GM20431 (cell line): ENCODE data around the gene ACIN1.
"Not testable (repeated sequence)": the region's sequence is repeated elsewhere in the genome, so short reads cannot be mapped to it uniquely, and the experiment has no call there.

Experiments used
- in situ Hi-C: fragments of 300-500 bp; cut with MseI, MboI; formaldehyde crosslinking; loops from one replicate; pipeline ENCODE4 v1.15.0; 2020; ENCODE audit warnings: low sequenced_read_pairs; ENCODE audit not compliant: unreplicated experiment

Gene ACIN1

DNA sequence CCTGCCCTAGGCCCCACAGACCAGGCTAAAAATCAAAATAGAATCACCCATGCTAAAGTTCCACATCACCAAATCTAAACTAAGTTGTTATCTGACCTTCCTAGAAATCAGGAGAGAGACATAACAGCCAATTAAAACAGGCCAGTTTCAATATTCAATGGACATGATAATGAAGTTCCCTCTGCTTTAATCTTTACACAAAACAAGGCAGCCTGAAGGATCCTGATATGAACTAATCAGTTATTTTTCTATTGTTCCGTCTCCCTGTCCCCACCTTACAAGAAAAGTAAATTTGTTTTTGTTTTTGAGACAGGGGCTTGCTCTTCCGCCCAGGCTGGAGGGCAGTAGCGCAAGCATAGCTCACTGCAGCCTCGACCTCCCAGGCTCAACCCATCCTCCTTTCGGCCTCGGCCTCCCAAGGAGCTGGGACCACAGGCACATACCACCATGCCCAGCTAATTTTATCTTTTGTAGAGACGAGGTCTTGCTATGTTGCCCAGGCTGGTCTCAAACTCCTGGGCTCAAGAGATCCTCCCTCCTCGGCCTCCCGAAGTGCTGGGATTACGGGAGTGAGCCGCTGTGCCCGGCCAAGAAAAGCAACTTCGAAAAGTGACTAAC is 29.5 kb upstream of the ACIN1 start:
- in situ Hi-C loops, result no loop called here

GRCh38 chr14:23123419-23123818 is 28.5 kb upstream of the ACIN1 start:
- in situ Hi-C loops, result no loop called here

DNA sequence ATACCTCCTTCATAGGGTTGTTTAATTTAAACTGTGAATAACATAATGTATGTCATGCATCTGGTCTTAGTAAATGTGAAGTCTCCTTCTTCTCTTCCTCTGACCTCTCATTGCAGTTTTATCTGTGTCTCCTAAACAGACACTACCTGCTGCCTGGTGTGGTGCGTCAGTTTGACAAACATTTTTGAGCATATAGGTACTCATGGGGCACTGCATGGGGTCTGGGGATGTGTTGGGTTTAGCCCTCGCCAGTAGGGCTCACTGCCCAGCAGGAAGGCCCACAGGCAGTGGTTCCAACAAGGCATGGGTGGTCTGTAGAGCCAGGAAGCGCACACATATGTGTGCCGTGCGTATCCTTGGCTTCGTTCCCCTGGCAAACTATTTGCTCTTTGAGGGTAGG is 27.1 kb upstream of the ACIN1 start:
- in situ Hi-C loops, result no loop called here

- in situ Hi-C loops, result no loop called here
Observed at GRCh38 chr14:23121361-23121771, 26.4 kb upstream of the ACIN1 start.

DNA sequence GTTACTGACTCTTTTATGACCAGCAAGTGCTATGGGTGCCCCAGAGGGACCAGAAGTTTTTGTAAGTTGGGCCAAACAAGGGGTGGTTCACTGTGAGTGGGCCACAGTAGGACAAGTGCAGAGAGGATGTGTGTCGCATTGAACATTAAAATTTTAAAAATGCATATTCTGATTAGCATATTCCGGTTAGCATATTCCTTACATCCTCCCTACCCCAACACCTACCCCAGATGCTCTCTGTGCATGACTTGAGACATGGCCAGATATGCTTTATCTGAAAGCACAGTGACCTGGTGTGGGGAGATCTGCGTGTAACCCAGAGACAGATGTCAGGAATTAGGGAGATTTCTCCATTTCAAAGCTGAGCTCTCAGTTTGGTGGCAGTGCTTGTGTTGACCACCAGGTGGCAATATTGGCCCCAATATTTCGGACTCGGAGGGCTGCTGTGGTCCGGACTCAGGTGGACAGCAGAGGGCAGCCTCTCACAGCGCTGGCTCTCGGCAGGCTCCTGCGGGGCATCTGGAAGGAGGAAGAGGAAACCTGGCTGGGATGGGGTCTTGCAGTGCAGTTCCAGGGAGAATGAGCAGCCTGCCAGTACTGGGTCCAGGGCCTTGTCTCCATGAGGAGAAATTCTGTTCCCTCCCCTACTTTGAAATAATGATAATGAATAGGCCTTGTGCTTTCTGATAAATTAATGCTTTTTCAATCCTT is 25.8 kb upstream of the ACIN1 start:
- in situ Hi-C loops, result no loop called here

- in situ Hi-C loops, result no loop called here
Observed at GRCh38 chr14:23119363-23120327, 24.7 kb upstream of the ACIN1 start.

DNA sequence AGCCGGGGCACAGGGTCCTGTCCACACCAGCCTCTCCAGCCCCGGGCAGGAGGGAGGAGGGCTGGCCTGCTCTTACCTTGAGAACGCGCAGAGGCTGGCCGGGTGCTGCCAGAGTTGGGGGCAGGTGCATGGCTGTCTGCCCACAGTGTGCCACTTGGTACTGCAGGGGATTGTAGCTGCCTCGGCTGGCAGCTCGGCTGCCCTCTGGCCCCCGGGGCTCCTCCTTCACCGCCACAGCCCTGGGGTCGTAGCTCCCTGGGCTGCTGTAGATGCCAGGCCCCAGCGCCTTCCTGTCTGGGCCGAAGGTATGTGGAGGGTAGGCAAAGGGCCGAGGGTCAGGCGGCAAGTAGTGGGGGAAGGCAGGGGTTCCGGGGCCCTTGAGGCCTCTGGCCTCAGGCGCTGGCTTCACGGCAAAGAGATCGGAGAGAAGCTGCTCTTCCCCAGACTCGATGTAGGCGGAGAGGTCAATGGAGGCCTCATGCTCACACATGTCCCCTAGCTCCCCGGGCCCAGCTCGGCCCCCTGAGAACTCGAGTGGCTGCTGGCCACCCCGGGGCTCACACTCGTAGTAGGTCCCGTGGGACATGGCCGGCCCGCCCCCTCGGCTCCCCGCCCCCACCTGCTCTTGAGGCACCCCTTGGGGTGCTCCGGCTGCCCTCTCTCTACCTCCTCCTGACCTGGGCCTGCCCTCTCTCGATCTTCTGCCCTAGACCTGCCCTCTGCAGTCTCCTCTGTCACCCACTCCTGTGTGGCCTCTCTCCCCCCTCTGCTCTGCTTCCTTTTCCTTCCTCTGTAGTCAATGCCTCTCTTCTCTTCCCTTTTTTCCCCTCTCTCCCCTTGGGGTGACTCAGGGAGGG is 23.8 kb upstream of the ACIN1 start, which contains the start of gene CEBPE:
Gene CEBPE, minus strand, starts transcription at position 750 of the 857 bp plus-strand sequence. Its CDS starts 164 bp downstream, at position 586.
- in situ Hi-C loops, result no loop called here

DNA sequence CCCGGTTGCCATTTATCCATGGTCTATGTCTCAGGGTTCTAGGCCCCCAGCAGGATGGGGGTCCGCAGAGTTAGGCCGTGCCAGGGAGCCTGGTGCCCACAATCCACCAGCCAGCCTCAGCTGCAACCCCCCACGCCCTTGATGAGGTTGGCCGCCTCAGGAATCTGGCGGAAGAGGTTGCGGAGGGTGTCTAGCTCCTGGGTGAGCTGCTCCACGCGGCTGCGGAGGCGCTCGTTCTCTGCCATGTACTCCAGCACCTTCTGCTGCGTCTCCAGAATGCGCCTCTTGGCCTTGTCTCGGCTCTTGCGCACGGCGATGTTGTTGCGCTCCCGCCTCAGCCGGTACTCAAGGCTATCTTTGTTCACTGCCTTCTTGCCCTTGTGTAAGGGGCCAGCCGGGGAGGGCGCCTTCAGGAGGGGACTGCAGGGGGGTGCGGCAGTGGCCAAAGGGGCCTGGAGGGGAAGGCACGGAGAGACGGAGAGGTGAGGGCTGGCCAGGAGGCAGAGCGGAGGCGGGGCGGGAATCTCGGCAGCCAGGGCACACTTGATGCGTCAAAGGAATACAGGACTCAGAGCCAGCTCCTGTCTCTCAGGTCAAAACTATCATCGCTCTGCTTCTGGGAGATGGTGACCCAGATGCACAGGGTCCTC is 22.6 kb upstream of the ACIN1 start:
- in situ Hi-C loops, result no loop called here

GRCh38 chr14:23115918-23116317 is 21.0 kb upstream of the ACIN1 start:
- in situ Hi-C loops, result no loop called here

DNA sequence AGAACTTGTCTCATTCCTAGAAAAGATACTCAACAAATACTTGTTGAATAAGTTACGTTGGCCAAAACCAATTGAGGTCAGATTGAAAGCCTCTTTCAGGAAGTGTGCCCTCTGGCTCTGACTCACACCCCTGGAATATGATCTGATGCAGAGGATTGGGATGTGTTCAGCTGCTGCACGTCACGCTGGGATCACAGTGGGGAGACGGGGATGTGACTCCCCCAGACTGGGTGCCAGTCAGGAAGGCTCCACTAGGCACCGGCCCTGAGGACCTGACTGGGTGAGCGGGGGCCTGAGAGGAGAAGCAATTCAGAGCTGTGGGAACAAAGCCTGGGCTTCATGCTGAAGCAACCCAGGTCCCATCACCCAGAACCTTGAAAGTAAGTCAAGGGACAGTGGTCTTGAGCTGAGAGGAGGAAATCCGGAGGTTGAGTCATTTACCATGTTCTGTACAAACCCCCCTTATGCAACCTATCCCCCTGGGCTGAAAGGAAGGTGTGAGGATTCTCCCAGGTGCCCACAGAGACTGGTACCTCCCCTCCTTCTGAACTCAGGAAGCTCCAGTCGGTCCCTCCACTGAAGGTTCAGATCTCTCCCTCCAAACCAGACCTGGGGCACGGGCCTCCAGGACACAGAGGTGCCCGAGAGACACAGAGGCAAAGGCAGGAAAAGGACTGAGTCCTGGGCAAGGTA is 20.2 kb upstream of the ACIN1 start:
- in situ Hi-C loops, result no loop called here

DNA sequence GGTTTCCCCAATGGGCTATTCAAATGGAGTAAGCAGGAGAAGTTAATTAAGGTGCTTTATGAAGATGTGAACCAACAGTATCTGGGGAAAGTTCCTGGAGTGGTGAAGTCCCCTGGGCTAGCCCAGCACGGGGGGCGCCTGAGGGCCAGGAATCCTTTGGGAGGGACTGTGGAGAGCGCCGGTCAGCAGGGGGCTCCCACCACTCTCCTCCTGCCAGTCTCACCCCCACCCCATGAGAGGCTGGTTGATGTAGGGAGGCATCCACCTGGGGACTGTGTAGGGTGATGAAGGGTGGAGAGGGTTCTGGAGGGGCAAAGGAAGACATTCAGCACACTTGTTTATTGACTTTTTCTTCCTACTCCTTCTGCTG is 19.7 kb upstream of the ACIN1 start:
- in situ Hi-C loops, result no loop called here

DNA sequence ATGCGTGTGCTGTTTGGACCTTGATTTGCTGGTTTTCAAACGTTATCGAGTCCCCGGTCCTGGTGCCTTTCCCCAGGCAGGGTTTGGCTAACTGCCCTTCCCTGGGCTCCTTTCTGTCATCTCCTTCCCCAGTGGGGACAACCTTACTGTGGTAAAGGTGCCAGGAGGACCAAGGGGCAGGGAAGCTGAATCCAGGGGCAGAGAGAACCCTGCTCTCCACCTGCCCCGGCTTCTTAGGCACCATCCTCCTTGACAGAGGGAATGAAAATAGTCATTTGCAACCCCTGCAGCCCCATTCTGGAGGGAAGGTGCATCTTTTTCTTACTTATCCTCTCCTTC is 19.2 kb upstream of the ACIN1 start:
- in situ Hi-C loops, result no loop called here

DNA sequence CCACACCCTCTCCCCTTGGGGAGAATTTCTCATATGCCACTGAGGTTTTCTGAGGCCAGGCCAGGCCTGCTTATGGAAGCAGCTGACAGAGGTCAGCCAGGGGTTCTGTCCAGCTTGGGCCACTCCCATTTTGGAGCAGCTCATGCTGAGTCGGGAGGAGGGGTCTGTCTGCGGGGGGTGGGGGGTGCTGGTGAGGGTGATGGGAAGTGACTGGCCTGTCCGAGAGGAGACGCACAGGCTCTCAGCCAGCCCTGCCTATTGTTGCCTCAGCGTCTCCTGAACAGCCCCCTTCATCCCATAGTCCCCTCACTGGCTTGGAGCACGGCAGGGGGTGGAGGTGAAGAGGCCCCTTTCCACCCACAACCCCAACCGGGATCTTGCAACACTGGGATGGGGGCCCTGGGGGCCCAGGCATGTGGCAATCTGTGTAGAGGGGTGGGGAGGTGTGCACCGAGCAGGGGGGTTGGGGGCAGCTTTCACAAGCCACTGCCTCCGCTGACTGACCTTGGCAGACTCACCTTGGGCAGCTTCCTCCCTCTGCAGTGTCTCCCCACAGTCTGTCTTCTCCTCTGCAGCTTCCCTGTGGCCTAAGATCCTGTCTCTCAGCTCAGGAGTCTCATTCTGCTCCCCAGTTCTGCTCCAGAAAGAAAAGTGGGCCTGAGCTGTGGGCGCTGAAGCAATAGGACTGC is 18.6 kb upstream of the ACIN1 start:
- in situ Hi-C loops, result no loop called here

DNA sequence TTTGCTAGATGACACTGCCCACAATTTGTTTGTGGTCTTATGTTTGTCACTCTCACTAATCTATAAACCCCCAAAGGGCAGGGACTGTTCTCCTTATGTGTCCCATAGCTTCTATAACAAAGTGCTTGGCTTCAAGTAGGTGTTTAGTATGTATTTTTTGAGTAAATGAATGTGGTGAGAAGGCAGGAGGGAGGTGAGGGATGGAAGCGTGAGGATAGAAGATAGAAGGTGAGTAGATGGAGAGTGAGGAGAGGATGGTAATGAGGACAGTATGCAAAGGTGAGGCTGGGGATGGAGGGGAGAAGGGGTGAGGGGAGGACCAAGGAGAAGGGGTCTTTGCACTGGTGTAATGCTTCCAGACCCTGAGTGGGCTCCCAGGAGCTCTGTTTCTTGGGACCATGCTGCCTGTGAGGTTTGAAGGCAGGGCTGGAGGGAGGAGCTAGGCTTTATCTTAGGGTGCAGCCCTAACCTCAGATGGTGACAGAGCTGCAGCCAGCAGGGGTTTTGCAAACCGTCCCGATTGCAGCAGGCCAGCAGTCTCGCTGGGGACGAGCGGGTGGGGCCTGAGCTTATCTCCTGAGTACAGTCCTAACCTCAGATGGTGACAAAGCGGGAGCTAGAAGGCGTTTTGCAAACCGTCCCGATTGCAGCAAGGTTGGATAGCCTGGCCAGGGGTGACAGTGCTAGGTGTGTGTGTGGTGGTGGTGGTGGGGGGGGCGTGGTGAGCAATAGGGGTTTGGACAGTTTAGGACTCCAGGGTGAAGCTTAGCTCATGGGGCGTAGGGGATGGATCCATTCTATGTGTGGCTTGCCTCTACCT is 17.6 kb upstream of the ACIN1 start:
- in situ Hi-C loops, result no loop called here

DNA sequence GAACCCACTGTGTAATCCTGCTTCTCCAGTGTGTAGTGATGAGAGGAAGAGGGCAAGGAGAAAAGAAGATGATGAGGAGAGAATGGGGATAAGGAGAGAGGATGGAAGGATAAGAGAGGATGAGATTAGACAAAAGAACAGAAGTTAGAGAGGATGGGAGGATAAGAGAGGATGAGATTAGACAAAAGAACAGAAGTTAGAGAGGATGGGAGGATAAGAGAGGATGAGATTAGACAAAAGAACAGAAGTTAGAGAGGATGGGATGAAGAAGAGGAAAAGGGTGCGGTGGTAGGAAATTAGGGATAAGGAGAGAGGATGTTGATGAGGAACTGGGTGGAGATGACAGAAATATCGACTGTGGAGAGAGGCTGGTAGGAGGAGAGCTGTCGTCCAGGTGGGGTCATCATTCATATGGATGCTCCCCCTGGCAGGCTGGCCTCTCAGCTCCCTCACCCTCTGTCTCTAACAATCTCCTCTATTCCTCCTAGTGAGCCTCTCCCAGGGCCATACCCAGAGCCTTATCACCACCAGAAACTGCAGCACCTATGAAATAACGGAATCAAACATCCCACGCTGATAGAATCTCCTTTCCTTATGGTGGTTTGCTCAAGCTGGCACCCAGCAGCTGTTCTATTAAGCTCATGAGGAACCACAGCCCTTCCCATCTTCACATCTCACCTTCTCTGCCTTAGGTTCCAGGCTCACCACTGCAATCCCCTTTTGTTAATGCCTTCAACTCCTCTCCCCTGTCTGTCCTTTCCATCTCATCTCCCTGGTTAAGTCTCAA is 15.8 kb upstream of the ACIN1 start:
- in situ Hi-C loops, result no loop called here

GRCh38 chr14:23109769-23110168 is 14.8 kb upstream of the ACIN1 start:
- in situ Hi-C loops, result no loop called here

DNA sequence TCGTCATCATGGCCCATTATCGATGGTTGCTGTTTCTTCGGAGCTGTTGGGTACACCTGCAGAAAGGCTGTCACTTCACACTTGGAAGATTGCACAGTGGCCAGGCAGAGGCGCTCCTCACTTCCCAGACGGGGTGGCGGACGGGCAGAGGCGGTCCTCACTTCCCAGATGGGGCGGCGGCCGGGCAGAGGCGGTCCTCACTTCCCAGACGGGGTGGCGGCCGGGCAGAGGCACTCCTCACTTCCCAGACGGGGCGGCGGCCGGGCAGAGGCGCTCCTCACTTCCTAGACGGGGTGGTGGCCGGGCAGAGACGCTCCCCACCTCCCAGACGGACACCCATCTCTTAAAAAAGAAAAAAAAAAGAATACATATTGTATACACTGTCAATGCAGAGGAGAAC is 13.2 kb upstream of the ACIN1 start:
- in situ Hi-C loops, result not testable (repeated sequence)
